Smooth muscle cell (in vitro differentiated cells): ENCODE results near the gene OR8B8. TPM values are rescaled to one million over a fixed set of nuclear protein-coding genes. Genes with fewer than 3 reads are reported as not detected.
A peak's percentile ranks its signal among the peaks of the same experiment; 100 is the strongest.

Experiments
- DNase-seq: peaks from one replicate; lab custom pipeline; 2025; ENCODE audit not compliant: unreplicated experiment; lab: John Stamatoyannopoulos, UW
- H2AFZ ChIP-seq: fragments of 200-600 bp; sonication (generic); 2 replicates; pipeline ENCODE4 v1.6.0; 2016; ENCODE audit warnings: antibody characterized with exemption, low read depth, mild to moderate bottlenecking
- H3F3A ChIP-seq: fragments of 200-600 bp; sonication (generic); 2 replicates; pipeline ENCODE4 v1.6.0; 2017; ENCODE audit warnings: antibody characterized with exemption, low read depth
- H3K27ac ChIP-seq: fragments of 200-600 bp; sonication (generic); 2 replicates; pipeline ENCODE4 v1.5.1; 2016; ENCODE audit warnings: low read depth, mild to moderate bottlenecking
- H3K27me3 ChIP-seq: fragments of 200-600 bp; sonication (generic); 2 replicates; pipeline ENCODE4 v1.6.1; 2016; ENCODE audit warnings: low read depth, mild to moderate bottlenecking
- H3K36me3 ChIP-seq: fragments of 200-600 bp; sonication (generic); 2 replicates; pipeline ENCODE4 v1.5.1; 2016; ENCODE audit warnings: low read depth
- H3K4me1 ChIP-seq: fragments of 200-600 bp; sonication (generic); 2 replicates; pipeline ENCODE4 v1.5.1; 2016; ENCODE audit warnings: low read depth
- H3K4me2 ChIP-seq: fragments of 200-600 bp; sonication (generic); 2 replicates; pipeline ENCODE4 v1.6.0; 2016; ENCODE audit warnings: mild to moderate bottlenecking
- H3K4me3 ChIP-seq: fragments of 200-600 bp; sonication (generic); 2 replicates; pipeline ENCODE4 v1.5.1; 2016; ENCODE audit warnings: mild to moderate bottlenecking
- H3K79me2 ChIP-seq: fragments of 200-600 bp; sonication (generic); 2 replicates; pipeline ENCODE4 v1.6.0; 2016; ENCODE audit warnings: low read depth, mild to moderate bottlenecking
- H3K9ac ChIP-seq: fragments of 200-600 bp; sonication (generic); 2 replicates; pipeline ENCODE4 v1.6.0; 2016; ENCODE audit warnings: low read depth
- H3K9me3 ChIP-seq: fragments of 200-600 bp; sonication (generic); replicated peaks from 2 replicates; pipeline ENCODE4 v1.5.1; 2016; ENCODE audit warnings: low read depth
- H4K20me1 ChIP-seq: fragments of 200-600 bp; sonication (generic); 2 replicates; pipeline ENCODE4 v1.6.0; 2016; ENCODE audit warnings: low read depth
- CTCF ChIP-seq: fragments of 200-600 bp; sonication (generic); IDR thresholded peaks from 2 replicates; pipeline ENCODE4 v1.5.1; 2017; ENCODE audit warnings: borderline replicate concordance, mild to moderate bottlenecking, antibody characterized with exemption; ENCODE audit not compliant: insufficient read depth, poor library complexity, severe bottlenecking
- WGBS: methylation state at CpG from one replicate; pipeline ENCODE4 v1.1.7; 2016; ENCODE audit warnings: low lambda C conversion rate; 5-methylcytosine and 5-hydroxymethylcytosine counted together
- polyA plus RNA-seq: library from polyadenylated mRNA; unstranded; fragments of >200 nt; fragmentation: Nextera tagmentation; extraction: Ambion mirVana; gene quantifications from 2 replicates; pipeline ENCODE4 v1.2.1, GENCODE V29; 2016
- total RNA-seq: library from RNA; depleted of rRNA; stranded (reverse); fragments of >200 nt; gene quantifications from 2 replicates; pipeline ENCODE4 v1.2.3, GENCODE V29; 2014

Gene OR8B8
- total and polyA plus RNA-seq, 2 experiments from 2014 or later = not detected

GRCh38 chr11:124482362-124483147 is 37.1 kb upstream of the OR8B8 start:
- no peaks in the 10 kb centered on the region for H3K9me3 ChIP-seq
- H3K4me1 ChIP-seq = peaks cover 4% of the 10 kb centered on the region
- H3K27ac ChIP-seq = peak overlapping the region; percentile 97
- H3K4me2 ChIP-seq = peak overlapping the region; percentile 82
- peak overlapping the region; percentile 46 for H2AFZ ChIP-seq
- H4K20me1 ChIP-seq = no peaks in the 10 kb centered on the region
- no peaks in the 10 kb centered on the region for H3K36me3 ChIP-seq
- 26% methylated on average over 9 of the region's 9 CpGs for WGBS
- H3F3A ChIP-seq = peaks cover 11% of the 10 kb centered on the region
- peak overlapping the region; percentile 77 for H3K9ac ChIP-seq
- no peaks in the 10 kb centered on the region for H3K27me3 ChIP-seq
- H3K4me3 ChIP-seq = peak overlapping the region; percentile 47
- no peak for TF ChIP-seq CTCF
- no peak for DNase-seq
- H3K79me2 ChIP-seq = no peaks in the 10 kb centered on the region

- no peaks in the 10 kb centered on the region for H4K20me1 ChIP-seq
- no peaks in the 10 kb centered on the region for H3K27me3 ChIP-seq
- peak overlapping the region; percentile 47 for H3K4me3 ChIP-seq
- no peaks in the 10 kb centered on the region for H3K9me3 ChIP-seq
- peak overlapping the region; percentile 82 for H3K4me2 ChIP-seq
- peak overlapping the region; percentile 64 for H2AFZ ChIP-seq
- no peaks in the 10 kb centered on the region for H3K79me2 ChIP-seq
- peaks cover 4% of the 10 kb centered on the region for H3K4me1 ChIP-seq
- H3F3A ChIP-seq = peaks cover 11% of the 10 kb centered on the region
- 22% methylated on average over 20 of the region's 20 CpGs for WGBS
- no peak for DNase-seq
- no peak for TF ChIP-seq CTCF
- H3K9ac ChIP-seq = peak overlapping the region; percentile 79
- no peaks in the 10 kb centered on the region for H3K36me3 ChIP-seq
- H3K27ac ChIP-seq = peak overlapping the region; percentile 97
These were observed 36.1 kb upstream of the OR8B8 start for GRCh38 chr11:124481365-124482323.

GRCh38 chr11:124479561-124479960 is 34.1 kb upstream of the OR8B8 start:
- H3K27me3 ChIP-seq = no peaks in the 10 kb centered on the region
- DNase-seq = no peak
- H3K4me3 ChIP-seq = no peak overlapping the region
- peaks cover 4% of the 10 kb centered on the region for H3K4me1 ChIP-seq
- H3K9ac ChIP-seq = no peak overlapping the region
- no peaks in the 10 kb centered on the region for H3K9me3 ChIP-seq
- WGBS = 94% methylated on average over 3 of the region's 3 CpGs
- no peak overlapping the region for H3K27ac ChIP-seq
- H3K4me2 ChIP-seq = no peak overlapping the region
- H3K79me2 ChIP-seq = no peaks in the 10 kb centered on the region
- no peaks in the 10 kb centered on the region for H3K36me3 ChIP-seq
- no peak for TF ChIP-seq CTCF
- H3F3A ChIP-seq = peaks cover 11% of the 10 kb centered on the region
- H4K20me1 ChIP-seq = no peaks in the 10 kb centered on the region
- no peak overlapping the region for H2AFZ ChIP-seq
